Upper lobe of right lung (tissue), 1 donor: ENCODE results near the gene NIPAL3. TPM values are rescaled to one million over a fixed set of nuclear protein-coding genes. Genes with fewer than 3 reads are reported as not detected.

ENCODE experiments used
- total RNA-seq: library from RNA; stranded (reverse); fragmentation: NEBNext Ultra II Directional; extraction: Animal tissue kit (Norgen Biotek cat#: 25700); gene quantifications from one replicate; pipeline ENCODE4 v1.2.1, GENCODE V29; 2021
- donor health status: DM: no; HTN: yes; CAD: no; lungs with severe emphysema.

The NIPAL3 gene
- total RNA-seq, 1 donor from 2014 or later: 37.8 TPM

Other genes starting within 250 kb of the NIPAL3 start
- 11.1 TPM for gene IFNLR1, start 228.5 kb upstream of the NIPAL3 start, total RNA-seq
- gene GRHL3, start 96.4 kb upstream of the NIPAL3 start, total RNA-seq: 0.55 TPM
- gene STPG1, start 2.0 kb upstream of the NIPAL3 start, total RNA-seq: 8.6 TPM
- 11.3 TPM for gene RCAN3, start 87.0 kb downstream of the NIPAL3 start, total RNA-seq
- 10.7 TPM for gene NCMAP, start 140.3 kb downstream of the NIPAL3 start, total RNA-seq
- 113 TPM for gene SRRM1, start 227.5 kb downstream of the NIPAL3 start, total RNA-seq